ENCODE measurements around the gene HVCN1.

HVCN1 gene

GRCh38 chr12:110647631-110648040 is 41.3 kb downstream of the HVCN1 start:
- no peaks in the 10 kb centered on the region for H3K4me1 ChIP-seq (ENCODE audit: control insufficient read depth, insufficient read depth, low read length)
- no peaks in the 10 kb centered on the region for H3K27me3 ChIP-seq (ENCODE audit: control insufficient read depth in 1 of 2, insufficient read depth in 2 of 2, low read length in 2 of 2)
- H3K9me3 ChIP-seq (ENCODE audit: control insufficient read depth in 2 of 2, low read length in 2 of 2), result no peaks in the 10 kb centered on the region
- H3K4me3 ChIP-seq (ENCODE audit: low read length in 2 of 2), result no peak overlapping the region
- H3K36me3 ChIP-seq (ENCODE audit: control insufficient read depth in 2 of 2, insufficient read depth in 2 of 2, low read length in 2 of 2), result peaks cover 23 to 33% of the 10 kb centered on the region in 2 donors
- H3K9ac ChIP-seq (ENCODE audit: low read length in 2 of 2), result no peak overlapping the region
- H3K27ac ChIP-seq (ENCODE audit: low read length), result no peak overlapping the region

- Histone ChIP-seq H3K36me3 (ENCODE audit: control insufficient read depth in 2 of 2, insufficient read depth in 2 of 2, low read length in 2 of 2) (peaks cover 7 to 16% of the 10 kb centered on the region in 2 donors), H3K9ac (ENCODE audit: low read length in 2 of 2) (no peak overlapping the region), H3K4me1 (ENCODE audit: control insufficient read depth, insufficient read depth, low read length) (peaks cover 11% of the 10 kb centered on the region), H3K27ac (ENCODE audit: low read length) (no peak overlapping the region), H3K27me3 (ENCODE audit: control insufficient read depth in 1 of 2, insufficient read depth in 2 of 2, low read length in 2 of 2) (no peaks in the 10 kb centered on the region), H3K4me3 (ENCODE audit: low read length in 2 of 2) (no peak overlapping the region), H3K9me3 (ENCODE audit: control insufficient read depth in 2 of 2, low read length in 2 of 2) (no peaks in the 10 kb centered on the region)
Observed at GRCh38 chr12:110641521-110641920, 47.4 kb downstream of the HVCN1 start.

- Histone ChIP-seq H3K9me3 (ENCODE audit: control insufficient read depth in 2 of 2, low read length in 2 of 2) (no peaks in the 10 kb centered on the region), H3K27ac (ENCODE audit: low read length) (no peak overlapping the region), H3K4me1 (ENCODE audit: control insufficient read depth, insufficient read depth, low read length) (peaks cover 11% of the 10 kb centered on the region), H3K27me3 (ENCODE audit: control insufficient read depth in 1 of 2, insufficient read depth in 2 of 2, low read length in 2 of 2) (no peaks in the 10 kb centered on the region), H3K4me3 (ENCODE audit: low read length in 2 of 2) (no peak overlapping the region), H3K36me3 (ENCODE audit: control insufficient read depth in 2 of 2, insufficient read depth in 2 of 2, low read length in 2 of 2) (peaks cover 5 to 11% of the 10 kb centered on the region in 2 donors), H3K9ac (ENCODE audit: low read length in 2 of 2) (no peak overlapping the region)
Observed at GRCh38 chr12:110640275-110641025, 48.5 kb downstream of the HVCN1 start.

DNA sequence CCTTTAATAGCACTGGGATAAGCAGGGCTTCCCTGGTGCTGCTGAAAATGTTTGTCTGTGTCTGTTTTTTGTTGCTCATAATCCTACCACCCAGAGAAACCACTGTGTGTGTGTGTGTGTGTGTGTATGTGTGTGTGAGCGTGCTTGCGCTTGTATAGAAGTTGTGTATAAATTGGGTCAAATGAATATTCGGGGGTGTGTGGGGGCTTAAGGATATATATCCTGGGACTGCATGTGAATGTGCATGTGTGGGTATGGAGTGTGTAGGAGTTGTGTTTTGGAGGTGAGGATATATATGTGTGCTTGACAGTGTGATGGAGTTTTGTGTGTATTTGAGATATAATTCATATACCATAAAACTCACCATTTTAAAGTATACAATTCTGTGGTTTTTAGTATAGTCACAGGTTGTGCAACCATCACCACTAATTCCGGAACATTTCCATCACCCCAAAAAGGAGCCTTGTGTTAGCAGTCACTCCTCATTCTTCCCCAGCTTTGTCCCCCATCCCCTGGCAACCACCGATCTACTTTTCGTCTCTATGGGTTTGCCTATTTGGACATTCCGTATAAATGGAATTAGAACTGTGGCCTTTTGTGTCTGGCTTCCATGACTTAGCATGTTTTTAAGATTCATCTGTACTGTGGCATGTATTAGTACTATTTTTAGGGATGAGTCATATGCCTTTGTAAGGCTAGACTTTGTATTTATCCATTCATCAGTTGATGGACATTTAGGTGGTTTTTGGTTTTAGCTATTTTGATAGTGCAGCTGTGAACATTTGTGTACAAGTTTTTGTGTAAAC is 49.4 kb downstream of the HVCN1 start:
- no peaks in the 10 kb centered on the region for H3K27me3 ChIP-seq (ENCODE audit: control insufficient read depth in 1 of 2, insufficient read depth in 2 of 2, low read length in 2 of 2)
- H3K4me3 ChIP-seq (ENCODE audit: low read length in 2 of 2), result no peak overlapping the region
- H3K36me3 ChIP-seq (ENCODE audit: control insufficient read depth in 2 of 2, insufficient read depth in 2 of 2, low read length in 2 of 2), result peaks cover 0 to 8% of the 10 kb centered on the region in 2 donors
- H3K4me1 ChIP-seq (ENCODE audit: control insufficient read depth, insufficient read depth, low read length), result peaks cover 11% of the 10 kb centered on the region
- H3K9ac ChIP-seq (ENCODE audit: low read length in 2 of 2), result no peak overlapping the region
- H3K27ac ChIP-seq (ENCODE audit: low read length), result no peak overlapping the region
- no peaks in the 10 kb centered on the region for H3K9me3 ChIP-seq (ENCODE audit: control insufficient read depth in 2 of 2, low read length in 2 of 2)

DNA sequence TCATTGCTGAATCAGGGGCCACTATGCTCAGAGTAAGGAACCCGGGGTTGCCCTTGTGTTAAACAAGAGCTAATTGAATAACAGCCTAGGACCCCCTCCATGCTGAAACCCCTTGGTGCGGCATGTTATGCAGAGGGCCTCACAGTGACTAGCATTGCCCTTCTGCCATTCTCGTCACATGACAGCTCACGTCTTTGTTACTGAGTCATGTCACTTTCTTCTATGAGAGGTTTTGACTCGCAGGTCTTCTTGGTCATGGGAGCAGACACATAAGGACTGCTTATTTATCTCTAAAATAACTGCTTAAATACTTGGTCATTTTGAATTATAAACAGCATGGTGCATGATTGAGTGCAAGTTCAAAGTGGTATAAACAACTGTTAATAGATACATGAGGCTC is 50.1 kb downstream of the HVCN1 start:
- H3K4me3 ChIP-seq (ENCODE audit: low read length in 2 of 2), result no peak overlapping the region
- peaks cover 0 to 8% of the 10 kb centered on the region in 2 donors for H3K36me3 ChIP-seq (ENCODE audit: control insufficient read depth in 2 of 2, insufficient read depth in 2 of 2, low read length in 2 of 2)
- H3K27ac ChIP-seq (ENCODE audit: low read length), result no peak overlapping the region
- no peaks in the 10 kb centered on the region for H3K9me3 ChIP-seq (ENCODE audit: control insufficient read depth in 2 of 2, low read length in 2 of 2)
- H3K9ac ChIP-seq (ENCODE audit: low read length in 2 of 2), result no peak overlapping the region
- H3K27me3 ChIP-seq (ENCODE audit: control insufficient read depth in 1 of 2, insufficient read depth in 2 of 2, low read length in 2 of 2), result no peaks in the 10 kb centered on the region
- H3K4me1 ChIP-seq (ENCODE audit: control insufficient read depth, insufficient read depth, low read length), result peaks cover 11% of the 10 kb centered on the region

GRCh38 chr12:110637869-110638441 is 51.0 kb downstream of the HVCN1 start:
- Histone ChIP-seq H3K9ac (ENCODE audit: low read length in 2 of 2) (no peak overlapping the region), H3K9me3 (ENCODE audit: control insufficient read depth in 2 of 2, low read length in 2 of 2) (no peaks in the 10 kb centered on the region), H3K27ac (ENCODE audit: low read length) (no peak overlapping the region), H3K27me3 (ENCODE audit: control insufficient read depth in 1 of 2, insufficient read depth in 2 of 2, low read length in 2 of 2) (no peaks in the 10 kb centered on the region), H3K4me3 (ENCODE audit: low read length in 2 of 2) (no peak overlapping the region), H3K36me3 (ENCODE audit: control insufficient read depth in 2 of 2, insufficient read depth in 2 of 2, low read length in 2 of 2) (peaks cover under 1 to 9% of the 10 kb centered on the region in 2 donors), H3K4me1 (ENCODE audit: control insufficient read depth, insufficient read depth, low read length) (peaks cover 11% of the 10 kb centered on the region)

DNA sequence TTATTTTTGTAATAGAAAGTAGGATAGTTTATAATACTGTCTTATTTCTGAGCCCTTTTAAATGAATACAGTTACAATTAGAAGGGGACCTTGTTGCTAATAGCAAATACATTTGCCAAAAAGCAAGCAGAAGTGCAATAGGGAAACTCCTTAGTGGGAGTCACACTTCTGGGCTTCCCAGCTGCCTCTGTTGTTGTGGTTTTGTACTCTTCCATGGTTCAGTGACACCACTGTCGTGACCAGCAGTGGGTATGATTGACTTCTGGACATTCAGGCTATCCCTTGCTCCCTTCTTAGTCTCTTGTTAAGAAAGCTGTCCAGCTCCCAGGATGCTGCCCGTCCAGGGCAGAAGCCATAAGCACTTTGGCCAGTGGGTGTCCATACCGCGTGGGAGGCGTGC is 52.4 kb downstream of the HVCN1 start:
- H3K9ac ChIP-seq (ENCODE audit: low read length in 2 of 2), result no peak overlapping the region

DNA sequence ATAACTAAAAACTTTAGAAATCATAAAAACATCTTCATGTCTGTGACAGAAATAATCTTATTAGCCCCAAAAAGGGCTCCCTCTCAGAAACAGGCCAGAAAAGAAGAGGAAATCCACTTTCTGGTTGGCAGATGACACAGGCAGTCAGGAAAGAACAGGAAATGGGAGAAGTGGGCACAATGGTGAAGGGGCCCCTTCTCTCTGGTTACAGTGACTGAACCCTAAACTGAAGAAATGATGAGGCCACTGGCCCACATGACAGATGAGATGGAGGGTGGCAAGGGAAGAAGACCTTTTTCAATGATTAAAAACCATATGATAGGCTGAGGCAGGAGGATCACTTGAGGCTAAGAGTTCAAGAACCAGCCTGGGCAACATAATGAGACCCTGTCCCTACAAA is 53.9 kb downstream of the HVCN1 start:
- Histone ChIP-seq H3K9ac (ENCODE audit: low read length in 2 of 2) (no peak overlapping the region), H3K9me3 (ENCODE audit: control insufficient read depth in 2 of 2, low read length in 2 of 2) (no peaks in the 10 kb centered on the region), H3K4me3 (ENCODE audit: low read length in 2 of 2) (no peak overlapping the region), H3K36me3 (ENCODE audit: control insufficient read depth in 2 of 2, insufficient read depth in 2 of 2, low read length in 2 of 2) (peaks cover 10 to 13% of the 10 kb centered on the region in 2 donors), H3K27me3 (ENCODE audit: control insufficient read depth in 1 of 2, insufficient read depth in 2 of 2, low read length in 2 of 2) (no peaks in the 10 kb centered on the region), H3K4me1 (ENCODE audit: control insufficient read depth, insufficient read depth, low read length) (peaks cover 11% of the 10 kb centered on the region), H3K27ac (ENCODE audit: low read length) (no peak overlapping the region)

More for the DNA sequence above, 52.4 kb downstream of the HVCN1 start:
- Histone ChIP-seq H3K27ac (ENCODE audit: low read length) (no peak overlapping the region), H3K36me3 (ENCODE audit: control insufficient read depth in 2 of 2, insufficient read depth in 2 of 2, low read length in 2 of 2) (peaks cover 10 to 17% of the 10 kb centered on the region in 2 donors), H3K4me1 (ENCODE audit: control insufficient read depth, insufficient read depth, low read length) (peaks cover 11% of the 10 kb centered on the region), H3K9me3 (ENCODE audit: control insufficient read depth in 2 of 2, low read length in 2 of 2) (no peaks in the 10 kb centered on the region), H3K4me3 (ENCODE audit: low read length in 2 of 2) (no peak overlapping the region), H3K27me3 (ENCODE audit: control insufficient read depth in 1 of 2, insufficient read depth in 2 of 2, low read length in 2 of 2) (no peaks in the 10 kb centered on the region)

DNA sequence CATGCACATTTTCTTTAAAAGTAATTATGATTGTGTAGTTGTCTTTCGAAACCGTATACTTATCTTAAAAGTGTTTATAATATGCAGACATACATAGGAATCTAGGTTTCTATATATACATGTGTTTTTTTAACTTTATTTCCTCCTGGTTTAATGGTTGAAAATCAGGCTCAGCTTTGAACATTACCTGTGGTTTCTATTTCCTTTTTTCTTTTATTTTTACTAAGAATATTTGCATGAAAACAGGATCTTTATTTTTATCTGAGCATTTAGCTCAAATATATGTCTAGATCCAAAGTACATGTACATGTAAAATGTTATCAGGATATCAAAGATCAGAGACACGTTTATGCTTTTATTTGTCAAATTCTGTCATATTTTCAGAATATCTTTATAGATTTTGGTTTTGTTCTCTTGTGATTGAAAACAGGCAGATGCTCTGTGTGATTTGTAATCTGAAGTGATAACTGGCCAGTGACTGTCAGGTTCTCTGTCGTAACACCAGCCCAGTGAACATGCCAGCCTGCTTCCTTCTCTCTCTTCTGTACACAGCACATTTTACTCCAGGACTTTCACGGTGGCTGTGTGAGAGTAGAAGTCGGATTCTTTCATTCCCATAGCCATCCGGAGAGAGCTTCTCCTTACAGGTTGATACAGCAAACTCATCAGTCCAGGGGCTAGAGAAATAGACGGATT is 61.3 kb downstream of the HVCN1 start:
- Histone ChIP-seq H3K4me3 (ENCODE audit: low read length in 2 of 2) (no peak overlapping the region), H3K36me3 (ENCODE audit: control insufficient read depth in 2 of 2, insufficient read depth in 2 of 2, low read length in 2 of 2) (peaks cover 16% of the 10 kb centered on the region in 2 donors), H3K9ac (ENCODE audit: low read length in 2 of 2) (no peak overlapping the region), H3K27me3 (ENCODE audit: control insufficient read depth in 1 of 2, insufficient read depth in 2 of 2, low read length in 2 of 2) (no peaks in the 10 kb centered on the region), H3K9me3 (ENCODE audit: control insufficient read depth in 2 of 2, low read length in 2 of 2) (no peaks in the 10 kb centered on the region), H3K4me1 (ENCODE audit: control insufficient read depth, insufficient read depth, low read length) (no peaks in the 10 kb centered on the region), H3K27ac (ENCODE audit: low read length) (no peak overlapping the region)

GRCh38 chr12:110622582-110622981 is 66.3 kb downstream of the HVCN1 start:
- no peak overlapping the region for H3K27ac ChIP-seq (ENCODE audit: low read length)
- peaks cover 4 to 7% of the 10 kb centered on the region in 2 donors for H3K36me3 ChIP-seq (ENCODE audit: control insufficient read depth in 2 of 2, insufficient read depth in 2 of 2, low read length in 2 of 2)
- H3K9ac ChIP-seq (ENCODE audit: low read length in 2 of 2), result no peak overlapping the region
- no peaks in the 10 kb centered on the region for H3K9me3 ChIP-seq (ENCODE audit: control insufficient read depth in 2 of 2, low read length in 2 of 2)
- no peaks in the 10 kb centered on the region for H3K4me1 ChIP-seq (ENCODE audit: control insufficient read depth, insufficient read depth, low read length)
- no peak overlapping the region for H3K4me3 ChIP-seq (ENCODE audit: low read length in 2 of 2)
- no peaks in the 10 kb centered on the region for H3K27me3 ChIP-seq (ENCODE audit: control insufficient read depth in 1 of 2, insufficient read depth in 2 of 2, low read length in 2 of 2)

Data from stomach smooth muscle (tissue), 2 donors.